T-helper 2 cell treated with Interferon-gamma antibody and Interleukin-4, amounts not matched to agents 100 ng/mL and 5 ng/mL, for 36 hours (primary cell): ENCODE data around the gene ZNF234. TPM values are rescaled to one million over a fixed set of nuclear protein-coding genes. Genes with fewer than 3 reads are reported as not detected.
"Not testable (repeated sequence)": the region's sequence is repeated elsewhere in the genome, so short reads cannot be mapped to it uniquely, and the experiment has no call there.

Source experiments
- intact Hi-C: fragments of 100-400 bp; cut with micrococcal nuclease; formaldehyde crosslinking; loops from one replicate; pipeline ENCODE4 v1.15.1; 2023
- total RNA-seq: library from RNA; stranded (reverse); gene quantifications from 2 replicates; pipeline ENCODE4 v1.2.3, GENCODE V29; 2022

ZNF234 gene
- total RNA-seq, 1 donor from 2014 or later, result 11.1 TPM

DNA sequence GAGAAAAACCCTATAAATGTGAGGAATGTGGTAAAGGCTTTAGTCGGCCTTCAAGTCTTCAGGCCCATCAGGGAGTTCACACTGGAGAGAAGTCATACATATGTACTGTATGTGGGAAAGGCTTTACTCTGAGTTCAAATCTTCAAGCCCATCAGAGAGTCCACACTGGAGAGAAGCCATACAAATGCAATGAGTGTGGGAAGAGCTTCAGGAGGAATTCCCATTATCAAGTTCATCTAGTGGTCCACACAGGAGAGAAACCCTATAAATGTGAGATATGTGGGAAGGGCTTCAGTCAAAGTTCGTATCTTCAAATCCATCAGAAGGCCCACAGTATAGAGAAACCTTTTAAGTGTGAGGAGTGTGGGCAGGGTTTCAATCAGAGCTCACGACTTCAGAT, 35.2 kb downstream of the ZNF234 start:
- intact Hi-C loops, result no loop called here

GRCh38 chr19:44180968-44181367, 39.6 kb downstream of the ZNF234 start:
- intact Hi-C loops, result no loop called here

GRCh38 chr19:44182145-44182544, 40.8 kb downstream of the ZNF234 start:
- intact Hi-C loops, result no loop called here

- intact Hi-C loops, result no loop called here
Measured at GRCh38 chr19:44190020-44190419, 48.7 kb downstream of the ZNF234 start.

GRCh38 chr19:44192127-44192526, 50.8 kb downstream of the ZNF234 start:
- intact Hi-C loops, result no loop called here

DNA sequence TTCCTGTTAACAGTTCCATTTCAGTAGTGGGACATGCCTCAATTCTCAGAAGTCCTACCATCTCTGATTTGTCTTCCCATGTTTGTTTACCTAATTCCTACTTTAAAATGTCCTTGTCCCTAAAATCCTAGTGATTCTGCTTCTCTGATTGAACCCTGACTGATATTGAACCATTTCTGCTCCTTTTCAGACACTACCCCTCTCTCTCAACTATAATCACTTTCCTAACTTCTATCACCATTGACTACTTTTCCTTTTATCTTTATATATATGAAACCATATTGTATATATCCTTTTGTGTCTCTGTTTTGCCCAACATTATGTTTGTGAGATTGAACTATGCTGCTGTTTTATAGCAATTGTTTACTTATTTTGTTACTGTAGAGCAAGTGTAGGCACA, 55.4 kb downstream of the ZNF234 start:
- intact Hi-C loops, result no loop called here

GRCh38 chr19:44202470-44202869, 61.1 kb downstream of the ZNF234 start:
- intact Hi-C loops, result no loop called here

- intact Hi-C loops, result no loop called here
Measured at GRCh38 chr19:44202974-44203373, 61.6 kb downstream of the ZNF234 start.

DNA sequence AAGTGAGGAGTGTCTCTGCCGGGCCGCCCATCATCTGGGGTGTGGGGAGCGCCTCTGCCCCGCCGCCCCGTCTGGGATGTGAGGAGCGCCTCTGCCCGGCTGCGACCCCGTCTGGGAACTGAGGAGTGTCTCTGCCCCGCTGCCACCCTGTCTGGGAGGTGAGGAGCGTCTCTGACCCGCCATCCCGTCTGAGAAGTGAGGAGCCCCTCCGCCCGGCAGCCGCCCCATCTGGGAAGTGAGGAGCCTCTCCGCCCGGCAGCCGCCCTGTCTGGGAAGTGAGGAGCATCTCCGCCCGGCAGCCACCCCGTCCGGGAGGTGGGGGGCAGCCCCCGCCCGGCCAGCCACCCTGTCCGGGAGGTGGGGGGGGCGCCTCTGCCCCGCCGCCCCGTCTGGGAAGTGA, 62.5 kb downstream of the ZNF234 start:
- intact Hi-C loops, result not testable (repeated sequence)

GRCh38 chr19:44204772-44205171, 63.4 kb downstream of the ZNF234 start:
- intact Hi-C loops, result no loop called here

DNA sequence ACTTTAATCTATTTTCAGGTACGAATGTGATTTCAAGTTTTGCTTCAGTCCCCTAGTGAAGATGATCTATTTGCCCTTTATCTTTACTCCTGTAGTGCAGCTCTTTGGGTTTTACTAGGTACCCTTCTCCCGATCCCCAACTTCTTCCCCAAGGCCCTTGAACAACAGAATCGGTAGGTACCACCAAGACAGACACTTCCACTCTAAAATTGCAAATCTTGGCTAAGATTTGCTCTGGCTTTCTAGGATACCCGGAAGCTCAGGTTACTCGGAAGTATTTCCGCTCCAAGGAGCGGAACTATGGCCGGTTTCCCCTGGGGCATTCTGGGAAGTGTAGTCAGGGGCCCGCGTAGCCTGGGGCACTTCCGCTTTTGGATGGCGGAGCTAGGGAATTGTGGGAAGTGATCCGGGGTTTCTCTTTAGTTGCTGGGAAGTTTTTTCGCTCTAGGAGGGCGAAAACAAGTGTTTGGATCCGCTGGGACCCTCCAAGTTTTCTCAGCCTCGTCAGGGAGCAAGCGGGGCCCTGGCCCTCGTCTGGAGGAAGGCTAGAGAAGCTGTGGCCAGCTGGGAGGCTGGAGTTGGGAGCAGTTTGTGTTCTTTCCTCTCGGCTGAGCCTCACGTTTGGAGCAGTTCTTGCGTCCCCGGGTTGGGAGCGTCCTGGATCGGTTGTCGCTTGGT, 65.9 kb downstream of the ZNF234 start:
- intact Hi-C loops, result loop anchor here (1.0 to 2.0 kb wide), 3 partner anchors 66 to 293 kb away; partner anchors contain the start of genes ZNF180, ZNF225 and ZNF234

Other genes starting within 250 kb of the ZNF234 start
- gene ZNF45, start 206.3 kb upstream of the ZNF234 start, total RNA-seq, result 13.9 and 14.4 TPM in 2 replicates
- 0.75 and 0.77 TPM in 2 replicates for gene ZNF221, start 190.3 kb upstream of the ZNF234 start, total RNA-seq
- 6.2 and 6.8 TPM in 2 replicates for gene ZNF155, start 157.4 kb upstream of the ZNF234 start, total RNA-seq
- gene ZNF230, start 138.6 kb upstream of the ZNF234 start, total RNA-seq, result 3.7 and 5.5 TPM in 2 replicates
- gene ZNF222, start 116.2 kb upstream of the ZNF234 start, total RNA-seq, result 2.0 and 2.7 TPM in 2 replicates
- gene ZNF223, start 89.5 kb upstream of the ZNF234 start, total RNA-seq, result 0.25 and 0.27 TPM in 2 replicates
- 1.4 and 2.0 TPM in 2 replicates for gene ZNF284, start 69.4 kb upstream of the ZNF234 start, total RNA-seq
- gene ZNF224, start 47.2 kb upstream of the ZNF234 start, total RNA-seq, result 31.4 and 33.8 TPM in 2 replicates
- 4.3 and 5.4 TPM in 2 replicates for gene ZNF225, start 28.2 kb upstream of the ZNF234 start, total RNA-seq
- gene ZNF226, start 23.5 kb downstream of the ZNF234 start, total RNA-seq, result 13.7 and 14.2 TPM in 2 replicates
- 24.8 and 26.3 TPM in 2 replicates for gene ZNF227, start 71.0 kb downstream of the ZNF234 start, total RNA-seq
- 0.41 TPM in 1 of 2 replicates, not detected in the other for gene ZNF233, start 118.3 kb downstream of the ZNF234 start, total RNA-seq
- 4.2 and 5.3 TPM in 2 replicates for gene ZNF235, start 163.5 kb downstream of the ZNF234 start, total RNA-seq
- not detected in 2 replicates for gene ZNF112, start 215.1 kb downstream of the ZNF234 start, total RNA-seq